Right atrium auricular region (tissue), 2 donors: ENCODE measurements around the gene WDR27. TPM values are rescaled to one million over a fixed set of nuclear protein-coding genes. Genes with fewer than 3 reads are reported as not detected.

Source experiments
- DNase-seq: peaks from one replicate; pipeline ENCODE4 v3.0.0-alpha.2; 2019; ENCODE audit warnings: low spot score
- H3K27ac ChIP-seq, 2 donors: fragments of 200-600 bp; sonication (generic); 1 replicate in 1 of 2; 2 replicates in 1 of 2; pipeline ENCODE4 v1.5.1; 2016 to 2019
- H3K27me3 ChIP-seq, 2 donors: fragments of 200-600 bp; sonication (generic); one replicate each; pipeline versions ENCODE4 v1.5.1 to v1.6.0; 2017 to 2019
- H3K36me3 ChIP-seq: fragments of 200-600 bp; sonication (generic); one replicate; pipeline ENCODE4 v1.5.1; 2016
- H3K4me1 ChIP-seq, 2 donors: fragments of 200-600 bp; sonication (generic); one replicate each; pipeline versions ENCODE4 v1.5.1 to v1.6.0; 2017 to 2019
- H3K4me3 ChIP-seq, 2 donors: fragments of 200-600 bp; sonication (generic); 1 replicate in 1 of 2; 2 replicates in 1 of 2; pipeline ENCODE4 v1.5.1; 2017 to 2019; ENCODE audit warnings: mild to moderate bottlenecking in 1 of 2, moderate library complexity in 1 of 2
- H3K9me3 ChIP-seq, 2 donors: fragments of 200-600 bp; sonication (generic); one replicate each; pipeline ENCODE4 v1.5.1; 2019
- total RNA-seq, 2 donors: library from RNA; depleted of rRNA; stranded (reverse); fragments of >200 nt; gene quantifications; one replicate each; pipeline ENCODE4 v1.1.0, GENCODE V29; 2016
- TF ChIP-seq, protein P1 (sequence below), 2 donors: fragments of 200-600 bp; sonication (generic); IDR thresholded peaks; one replicate each; pipeline ENCODE4 v1.5.1; 2019; ENCODE audit warnings: antibody characterized with exemption in 2 of 2

WDR27 gene
- 1 to 10 TPM; 3.5 to 4.7 TPM for total RNA-seq

DNA sequence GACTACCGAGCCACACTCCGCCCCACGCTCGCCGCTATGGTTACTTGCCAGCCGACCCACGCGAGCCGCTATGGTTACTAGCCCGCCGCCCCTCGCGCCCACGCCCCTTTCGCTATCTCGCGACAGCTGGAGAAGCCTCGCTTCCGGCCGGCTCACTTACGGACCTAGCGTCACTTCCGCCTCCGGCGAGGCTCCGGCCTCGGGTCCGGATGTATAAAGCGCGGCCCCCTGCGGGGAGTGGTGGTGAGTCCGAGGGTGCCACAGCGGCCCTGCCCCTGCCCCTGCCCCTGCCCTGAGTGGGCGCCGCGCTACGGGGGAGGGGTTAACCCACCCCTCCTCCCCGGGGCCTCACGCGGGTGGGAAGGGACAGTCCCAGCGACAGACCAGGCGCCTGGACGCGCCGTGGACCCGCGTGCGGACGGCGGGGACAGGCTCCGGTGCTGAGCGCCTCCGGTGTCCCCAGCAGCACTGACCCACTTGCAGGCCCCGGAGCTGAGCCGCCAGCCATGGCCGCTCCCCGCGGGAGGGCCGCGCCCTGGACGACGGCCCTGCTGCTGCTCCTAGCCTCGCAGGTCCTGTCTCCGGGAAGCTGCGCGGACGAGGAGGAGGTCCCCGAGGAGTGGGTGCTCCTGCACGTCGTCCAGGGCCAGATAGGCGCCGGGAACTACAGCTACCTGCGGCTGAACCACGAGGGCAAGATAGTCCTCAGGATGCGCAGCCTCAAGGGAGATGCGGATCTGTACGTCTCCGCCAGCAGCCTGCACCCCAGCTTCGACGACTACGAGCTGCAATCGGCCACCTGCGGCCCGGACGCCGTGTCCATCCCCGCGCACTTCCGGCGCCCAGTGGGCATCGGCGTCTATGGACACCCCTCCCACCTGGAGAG, at the start of gene WDR27, which contains the start of gene C6orf120:
TSS of gene WDR27 (minus strand) at position 76 of the 886 bp plus-strand sequence. CDS start 13,024 bp downstream, outside the sequence.
TSS of gene C6orf120 (plus strand) at position 173 of the 886 bp plus-strand sequence. CDS start at position 507, 334 bp downstream.
- peak within 1 kb of the TSS; percentile 93 to 94 for H3K27ac ChIP-seq
- TF ChIP-seq, protein P1, sequence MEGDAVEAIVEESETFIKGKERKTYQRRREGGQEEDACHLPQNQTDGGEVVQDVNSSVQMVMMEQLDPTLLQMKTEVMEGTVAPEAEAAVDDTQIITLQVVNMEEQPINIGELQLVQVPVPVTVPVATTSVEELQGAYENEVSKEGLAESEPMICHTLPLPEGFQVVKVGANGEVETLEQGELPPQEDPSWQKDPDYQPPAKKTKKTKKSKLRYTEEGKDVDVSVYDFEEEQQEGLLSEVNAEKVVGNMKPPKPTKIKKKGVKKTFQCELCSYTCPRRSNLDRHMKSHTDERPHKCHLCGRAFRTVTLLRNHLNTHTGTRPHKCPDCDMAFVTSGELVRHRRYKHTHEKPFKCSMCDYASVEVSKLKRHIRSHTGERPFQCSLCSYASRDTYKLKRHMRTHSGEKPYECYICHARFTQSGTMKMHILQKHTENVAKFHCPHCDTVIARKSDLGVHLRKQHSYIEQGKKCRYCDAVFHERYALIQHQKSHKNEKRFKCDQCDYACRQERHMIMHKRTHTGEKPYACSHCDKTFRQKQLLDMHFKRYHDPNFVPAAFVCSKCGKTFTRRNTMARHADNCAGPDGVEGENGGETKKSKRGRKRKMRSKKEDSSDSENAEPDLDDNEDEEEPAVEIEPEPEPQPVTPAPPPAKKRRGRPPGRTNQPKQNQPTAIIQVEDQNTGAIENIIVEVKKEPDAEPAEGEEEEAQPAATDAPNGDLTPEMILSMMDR (IDR thresholded peaks at IDR 0.05): no peak
- no peaks in the 10 kb centered on the region for H3K36me3 ChIP-seq
- DNase-seq: peak; percentile 96
- H3K4me1 ChIP-seq: peaks cover 0 to 32% of the 10 kb centered on the region in 2 donors
- H3K27me3 ChIP-seq: no peaks in the 10 kb centered on the region
- no peaks in the 10 kb centered on the region for H3K9me3 ChIP-seq
- H3K4me3 ChIP-seq: peak within 1 kb of the TSS; percentile 90 to 91

DNA sequence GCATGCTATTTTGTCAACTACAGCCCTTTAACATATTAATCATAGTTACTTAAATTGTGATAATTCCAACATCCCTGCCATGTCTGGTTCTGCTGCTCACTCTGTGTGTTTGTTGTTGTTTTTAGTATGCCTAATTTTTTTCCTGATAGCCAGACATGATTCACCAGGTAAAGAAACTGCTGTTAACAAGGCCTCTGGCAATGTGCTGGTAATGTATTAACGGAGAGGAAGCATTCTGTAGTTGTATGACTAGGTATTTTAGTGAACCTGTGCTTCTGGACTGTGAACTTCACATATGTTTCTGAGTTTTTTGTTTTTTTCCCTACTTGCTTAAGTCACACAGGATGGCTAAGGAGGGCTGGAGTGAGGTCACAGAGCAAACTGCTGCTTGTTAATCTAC, 44.7 kb upstream of the WDR27 start:
- peaks cover 0 to 13% of the 10 kb centered on the region in 2 donors for H3K4me1 ChIP-seq
- TF ChIP-seq, protein P1 (IDR thresholded peaks at IDR 0.05): no peak
- no peaks in the 10 kb centered on the region for H3K9me3 ChIP-seq
- no peaks in the 10 kb centered on the region for H3K27me3 ChIP-seq
- no peak overlapping the region for H3K4me3 ChIP-seq
- H3K27ac ChIP-seq: no peak overlapping the region
- H3K36me3 ChIP-seq: no peaks in the 10 kb centered on the region
- no peak for DNase-seq

DNA sequence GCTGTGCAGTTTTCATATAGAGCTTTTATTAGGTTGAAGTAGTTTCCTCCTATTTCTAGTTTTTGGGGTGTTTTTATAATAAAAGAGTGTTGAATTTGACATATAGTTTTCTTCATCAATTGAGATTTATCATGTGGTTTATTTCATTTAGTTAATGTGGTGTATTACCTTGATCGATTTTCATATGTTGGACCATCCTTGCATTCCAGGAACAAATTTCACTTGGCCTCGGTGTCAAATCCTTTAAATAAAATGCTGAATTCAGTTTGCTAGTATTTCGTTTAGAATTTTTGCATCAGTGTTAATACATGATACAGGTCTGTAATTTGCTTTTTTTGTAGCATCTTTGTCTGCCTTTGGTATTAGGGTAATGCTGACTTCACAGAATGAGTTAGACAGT, 43.6 kb upstream of the WDR27 start:
- H3K27me3 ChIP-seq: no peaks in the 10 kb centered on the region
- DNase-seq: no peak
- H3K4me3 ChIP-seq: no peak overlapping the region
- peaks cover 0 to 6% of the 10 kb centered on the region in 2 donors for H3K4me1 ChIP-seq
- no peaks in the 10 kb centered on the region for H3K9me3 ChIP-seq
- H3K36me3 ChIP-seq: no peaks in the 10 kb centered on the region
- TF ChIP-seq, protein P1 (IDR thresholded peaks at IDR 0.05): no peak
- H3K27ac ChIP-seq: no peak overlapping the region

DNA sequence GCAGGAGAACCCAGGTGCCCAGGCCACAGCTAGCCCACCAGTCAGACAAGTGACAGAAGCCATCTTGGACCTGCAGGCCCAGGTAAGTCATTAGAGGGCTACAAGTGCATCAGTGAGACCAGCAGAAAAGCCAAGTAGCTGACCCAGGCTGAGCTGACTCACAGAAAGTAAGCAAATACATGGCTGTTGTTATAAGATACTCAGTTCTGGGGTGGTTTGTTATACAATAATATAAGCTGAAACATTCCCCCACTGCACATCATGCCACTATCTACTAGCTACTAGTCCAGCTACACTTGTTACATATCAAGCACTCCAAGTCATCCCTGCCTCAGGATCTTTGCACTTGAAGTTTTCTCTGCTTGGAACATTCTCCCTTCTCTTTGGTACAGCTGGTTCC, 39.5 kb upstream of the WDR27 start:
- peaks cover 0 to 10% of the 10 kb centered on the region in 2 donors for H3K4me1 ChIP-seq
- DNase-seq: no peak
- H3K27ac ChIP-seq: no peak overlapping the region
- TF ChIP-seq, protein P1 (IDR thresholded peaks at IDR 0.05): no peak
- H3K9me3 ChIP-seq: no peaks in the 10 kb centered on the region
- no peak overlapping the region for H3K4me3 ChIP-seq
- no peaks in the 10 kb centered on the region for H3K27me3 ChIP-seq
- H3K36me3 ChIP-seq: no peaks in the 10 kb centered on the region

DNA sequence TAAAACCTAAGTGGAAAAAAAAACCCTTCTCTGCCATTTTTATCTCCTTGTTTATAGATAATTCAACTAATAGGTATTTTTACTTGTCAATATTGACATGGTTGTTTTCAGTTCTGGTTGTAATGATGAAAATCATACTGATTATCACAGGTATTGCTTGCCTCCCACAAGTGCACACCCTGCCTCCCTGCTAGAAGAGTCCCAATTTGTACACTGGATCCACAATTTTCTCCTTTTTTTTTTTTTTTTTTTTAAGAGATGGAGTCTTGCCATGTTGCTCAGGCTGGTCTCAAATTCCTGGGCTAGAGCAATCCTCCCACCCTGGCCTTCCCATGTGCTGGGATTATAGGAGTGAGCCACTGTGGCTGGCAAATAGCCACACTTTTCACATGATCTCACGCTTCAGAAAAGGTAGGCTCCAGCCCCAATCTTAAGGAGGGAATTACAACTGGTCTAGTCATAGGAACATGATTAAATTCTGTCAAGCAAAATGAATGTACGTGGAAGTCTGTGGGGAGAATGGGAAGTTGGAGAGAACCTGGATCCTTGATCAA, 37.2 kb upstream of the WDR27 start:
- Histone ChIP-seq H3K4me3 (no peak overlapping the region), H3K27ac (peak overlapping the region in 1 of 2 donors; percentile 17), H3K9me3 (no peaks in the 10 kb centered on the region), H3K36me3 (no peaks in the 10 kb centered on the region), H3K27me3 (no peaks in the 10 kb centered on the region), H3K4me1 (peaks cover 0 to 10% of the 10 kb centered on the region in 2 donors)
- TF ChIP-seq, protein P1 (IDR thresholded peaks at IDR 0.05): no peak
- DNase-seq: no peak
